Left ventricle myocardium inferior (tissue), 1 donor: Measurements from ENCODE around the gene NSUN4. TPM values are rescaled to one million over a fixed set of nuclear protein-coding genes. Genes with fewer than 3 reads are reported as not detected.
A peak's percentile ranks its signal among the peaks of the same experiment; 100 is the strongest.

ENCODE experiments used
- DNase-seq: peaks from one replicate; pipeline ENCODE4 v3.0.0-alpha.2; 2020
- H3K27ac ChIP-seq: fragments of 200-600 bp; replicated peaks from 2 replicates; pipeline ENCODE4 v1.8.0; 2021
- H3K27me3 ChIP-seq: fragments of 200-600 bp; 2 replicates; pipeline ENCODE4 v1.8.0; 2021; ENCODE audit warnings: low read depth
- H3K36me3 ChIP-seq: fragments of 200-600 bp; 2 replicates; pipeline ENCODE4 v1.8.0; 2021
- H3K4me1 ChIP-seq: fragments of 200-600 bp; 2 replicates; pipeline ENCODE4 v1.8.0; 2021
- H3K4me3 ChIP-seq: fragments of 200-600 bp; 2 replicates; pipeline ENCODE4 v1.8.0; 2021; ENCODE audit warnings: mild to moderate bottlenecking, moderate library complexity
- H3K9me3 ChIP-seq: fragments of 200-600 bp; replicated peaks from 2 replicates; pipeline ENCODE4 v1.8.0; 2021
- CTCF ChIP-seq: fragments of 200-600 bp; IDR thresholded peaks from 2 replicates; pipeline ENCODE4 v1.8.0; 2021; ENCODE audit warnings: antibody characterized with exemption, mild to moderate bottlenecking, borderline replicate concordance
- intact Hi-C: fragments of 100-400 bp; cut with micrococcal nuclease; formaldehyde crosslinking; loops from one replicate; pipeline ENCODE4 v1.11.0; 2022
- total RNA-seq: library from RNA; stranded (reverse); fragmentation: NEBNext Ultra II Directional; extraction: Animal tissue kit (Norgen Biotek cat#: 25700); gene quantifications from one replicate; pipeline ENCODE4 v1.2.1, GENCODE V29; 2021
- donor health status: DM: no; HTN: yes; CAD: no; lungs with severe emphysema.

Gene NSUN4
- total RNA-seq, 1 donor from 2014 or later: 14.1 TPM

- intact Hi-C loops: no loop called here
- no peak for TF ChIP-seq CTCF
- H3K27me3 ChIP-seq: no peaks in the 10 kb centered on the region
- no peaks in the 10 kb centered on the region for H3K9me3 ChIP-seq
- H3K4me1 ChIP-seq: peaks cover 24% of the 10 kb centered on the region
- H3K36me3 ChIP-seq: no peaks in the 10 kb centered on the region
- no peak overlapping the region for H3K27ac ChIP-seq
- no peak overlapping the region for H3K4me3 ChIP-seq
- DNase-seq: no peak
Observed at GRCh38 chr1:46401154-46401913, 60.7 kb downstream of the NSUN4 start.

- H3K9me3 ChIP-seq: no peaks in the 10 kb centered on the region
- no peak overlapping the region for H3K27ac ChIP-seq
- H3K4me1 ChIP-seq: peaks cover 24% of the 10 kb centered on the region
- no peaks in the 10 kb centered on the region for H3K27me3 ChIP-seq
- TF ChIP-seq CTCF: no peak
- no peaks in the 10 kb centered on the region for H3K36me3 ChIP-seq
- intact Hi-C loops: no loop called here
- DNase-seq: peak; percentile 39
- H3K4me3 ChIP-seq: no peak overlapping the region
Observed at GRCh38 chr1:46401964-46402626, 61.5 kb downstream of the NSUN4 start.

GRCh38 chr1:46403916-46404315 is 63.3 kb downstream of the NSUN4 start:
- peaks cover 4% of the 10 kb centered on the region for H3K36me3 ChIP-seq
- no peak for DNase-seq
- TF ChIP-seq CTCF: no peak
- intact Hi-C loops: no loop called here
- H3K27me3 ChIP-seq: no peaks in the 10 kb centered on the region
- no peak overlapping the region for H3K4me3 ChIP-seq
- peaks cover 22% of the 10 kb centered on the region for H3K4me1 ChIP-seq
- no peaks in the 10 kb centered on the region for H3K9me3 ChIP-seq
- no peak overlapping the region for H3K27ac ChIP-seq

- peaks cover 4% of the 10 kb centered on the region for H3K36me3 ChIP-seq
- TF ChIP-seq CTCF: no peak
- intact Hi-C loops: no loop called here
- no peak overlapping the region for H3K4me3 ChIP-seq
- H3K27ac ChIP-seq: no peak overlapping the region
- no peak for DNase-seq
- no peaks in the 10 kb centered on the region for H3K27me3 ChIP-seq
- no peaks in the 10 kb centered on the region for H3K9me3 ChIP-seq
- H3K4me1 ChIP-seq: peaks cover 14% of the 10 kb centered on the region
Observed at GRCh38 chr1:46404482-46405196, 64.0 kb downstream of the NSUN4 start.

- DNase-seq: no peak
- peaks cover 13% of the 10 kb centered on the region for H3K4me1 ChIP-seq
- TF ChIP-seq CTCF: no peak
- no peak overlapping the region for H3K27ac ChIP-seq
- no peaks in the 10 kb centered on the region for H3K27me3 ChIP-seq
- H3K36me3 ChIP-seq: peaks cover 4% of the 10 kb centered on the region
- intact Hi-C loops: no loop called here
- H3K9me3 ChIP-seq: no peaks in the 10 kb centered on the region
- H3K4me3 ChIP-seq: no peak overlapping the region
Observed at GRCh38 chr1:46405197-46405555, 64.6 kb downstream of the NSUN4 start.
